Fibroblast of lung (primary cell): Measurements from ENCODE around the gene SLC8A2. TPM values are rescaled to one million over a fixed set of nuclear protein-coding genes. Genes with fewer than 3 reads are reported as not detected.

Experiments used
- DNase-seq, 2 donors: peaks; one replicate each; pipeline versions ENCODE4 v3.0.0 to v3.0.0-alpha.2; 2010; ENCODE audit warnings: low read depth in 2 of 2
- H2AFZ ChIP-seq: 2 replicates; pipeline ENCODE4 v1.5.1; 2012; ENCODE audit warnings: low read length, control low read depth, inconsistent platforms
- H3K27ac ChIP-seq: 2 replicates; pipeline ENCODE4 v1.5.1; 2011; ENCODE audit warnings: low read length, control low read depth; ENCODE audit not compliant: insufficient read depth
- H3K27me3 ChIP-seq: 2 replicates; pipeline ENCODE4 v1.5.1; 2011; ENCODE audit warnings: mild to moderate bottlenecking, low read length; ENCODE audit not compliant: control insufficient read depth, insufficient read depth
- H3K36me3 ChIP-seq: 2 replicates; pipeline ENCODE4 v1.5.1; 2011; ENCODE audit warnings: low read length; ENCODE audit not compliant: control insufficient read depth, insufficient read depth
- H3K4me1 ChIP-seq: 2 replicates; pipeline ENCODE4 v1.5.1; 2011; ENCODE audit warnings: low read length; ENCODE audit not compliant: control insufficient read depth, insufficient read depth; ENCODE audit errors: extremely low read depth
- H3K4me2 ChIP-seq: 2 replicates; pipeline ENCODE4 v1.5.1; 2011; ENCODE audit warnings: low read length, control low read depth; ENCODE audit not compliant: insufficient read depth; ENCODE audit errors: extremely low read depth
- H3K4me3 ChIP-seq, 4 experiments: fragments of 200-600 bp in 1 of 4; sonication (generic) in 1 of 4; replicated peaks in 1 of 4; 2 replicates each; pipeline ENCODE4 v1.5.1; 2011 to 2016; ENCODE audit warnings: low read length in 4 of 4, low read depth in 3 of 4, mild to moderate bottlenecking in 3 of 4, control low read depth in 2 of 4, inconsistent platforms in 1 of 4, mixed read lengths in 1 of 4; ENCODE audit not compliant: insufficient read depth in 1 of 4; ENCODE audit errors: control extremely low read depth in 1 of 4
- H3K79me2 ChIP-seq: 2 replicates; pipeline ENCODE4 v1.5.1; 2012; ENCODE audit warnings: mild to moderate bottlenecking, low read length, inconsistent platforms; ENCODE audit not compliant: control insufficient read depth, insufficient read depth
- H3K9ac ChIP-seq: 2 replicates; pipeline ENCODE4 v1.5.1; 2011; ENCODE audit warnings: mild to moderate bottlenecking, low read length, control low read depth; ENCODE audit not compliant: insufficient read depth
- H3K9me3 ChIP-seq: 2 replicates; pipeline ENCODE4 v1.5.1; 2012; ENCODE audit warnings: low read depth, low read length; ENCODE audit not compliant: control insufficient read depth, insufficient read depth
- H4K20me1 ChIP-seq: 2 replicates; pipeline ENCODE4 v1.5.1; 2011; ENCODE audit warnings: low read length; ENCODE audit not compliant: control insufficient read depth, insufficient read depth; ENCODE audit errors: extremely low read depth
- EZH2 ChIP-seq: IDR thresholded peaks from 2 replicates; pipeline ENCODE4 v1.5.1; 2012; ENCODE audit warnings: low read length, control low read depth, mild to moderate bottlenecking; ENCODE audit errors: missing control alignments
- polyA plus RNA-seq, 2 donors: library from polyadenylated mRNA; depleted of rRNA in 1 of 2; stranded (reverse) in 1 of 2; unstranded in 1 of 2; fragments of >200 nt; gene quantifications; 2 replicates each; pipeline ENCODE4 v1.2.1, GENCODE V29; 2011 to 2012; ENCODE audit warnings: missing spikeins in 1 of 2
- total RNA-seq: library from RNA; depleted of rRNA; stranded (reverse); fragments of >200 nt; gene quantifications from 2 replicates; pipeline ENCODE4 v1.2.1, GENCODE V29; 2014
- TF ChIP-seq, protein P1 (sequence below), 2 donors: IDR thresholded peaks in 1 of 2; conservative IDR thresholded peaks in 1 of 2; 1 replicate in 1 of 2; 2 replicates in 1 of 2; pipeline ENCODE4 v1.5.1; 2011 to 2012; ENCODE audit warnings: low read length in 2 of 2, control low read depth in 1 of 2, inconsistent platforms in 1 of 2, low read depth in 1 of 2, mild to moderate bottlenecking in 1 of 2

The SLC8A2 gene
- total and polyA plus RNA-seq, 2 donors (not counting 1 experiment from before 2014, with no cell fraction given), result under 0.01 TPM; not detected in 1

DNA sequence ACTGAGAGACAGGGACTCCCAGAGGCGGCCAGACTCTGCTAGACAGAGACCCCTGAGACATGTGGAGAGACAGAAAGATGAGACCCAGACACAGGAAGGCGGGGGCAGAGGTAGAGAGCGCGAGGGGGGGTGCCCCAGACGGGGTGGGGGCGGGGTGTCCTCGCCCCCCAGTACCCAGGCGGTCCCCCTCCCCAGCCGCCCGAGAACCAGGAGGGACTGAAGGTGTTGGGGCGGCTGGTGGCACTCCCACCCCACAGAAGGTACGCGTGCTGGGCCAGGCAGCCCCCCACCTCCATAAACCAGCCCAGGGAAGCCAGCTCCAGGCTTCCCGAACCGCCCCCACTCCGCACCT lies 336 bp downstream of the SLC8A2 start:
- no peaks in the 10 kb centered on the region for H3K4me1 ChIP-seq
- no peak overlapping the region for H3K4me3 ChIP-seq
- peaks cover 28% of the 10 kb centered on the region for H3K27me3 ChIP-seq
- H4K20me1 ChIP-seq, result no peaks in the 10 kb centered on the region
- DNase-seq, result no peak
- H3K27ac ChIP-seq, result no peak overlapping the region
- TF ChIP-seq, protein P1, sequence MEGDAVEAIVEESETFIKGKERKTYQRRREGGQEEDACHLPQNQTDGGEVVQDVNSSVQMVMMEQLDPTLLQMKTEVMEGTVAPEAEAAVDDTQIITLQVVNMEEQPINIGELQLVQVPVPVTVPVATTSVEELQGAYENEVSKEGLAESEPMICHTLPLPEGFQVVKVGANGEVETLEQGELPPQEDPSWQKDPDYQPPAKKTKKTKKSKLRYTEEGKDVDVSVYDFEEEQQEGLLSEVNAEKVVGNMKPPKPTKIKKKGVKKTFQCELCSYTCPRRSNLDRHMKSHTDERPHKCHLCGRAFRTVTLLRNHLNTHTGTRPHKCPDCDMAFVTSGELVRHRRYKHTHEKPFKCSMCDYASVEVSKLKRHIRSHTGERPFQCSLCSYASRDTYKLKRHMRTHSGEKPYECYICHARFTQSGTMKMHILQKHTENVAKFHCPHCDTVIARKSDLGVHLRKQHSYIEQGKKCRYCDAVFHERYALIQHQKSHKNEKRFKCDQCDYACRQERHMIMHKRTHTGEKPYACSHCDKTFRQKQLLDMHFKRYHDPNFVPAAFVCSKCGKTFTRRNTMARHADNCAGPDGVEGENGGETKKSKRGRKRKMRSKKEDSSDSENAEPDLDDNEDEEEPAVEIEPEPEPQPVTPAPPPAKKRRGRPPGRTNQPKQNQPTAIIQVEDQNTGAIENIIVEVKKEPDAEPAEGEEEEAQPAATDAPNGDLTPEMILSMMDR (conservative IDR thresholded peaks at IDR 0.05 in 1 of 2, IDR thresholded peaks at IDR 0.05 in 1 of 2; ENCODE audit: low read depth in 1 of 2, low read length in 2 of 2), result no peak
- no peak for TF ChIP-seq EZH2
- H3K79me2 ChIP-seq, result no peaks in the 10 kb centered on the region
- no peaks in the 10 kb centered on the region for H3K9me3 ChIP-seq
- H3K36me3 ChIP-seq, result no peaks in the 10 kb centered on the region
- H2AFZ ChIP-seq, result no peak overlapping the region
- H3K9ac ChIP-seq, result no peak overlapping the region
- no peak overlapping the region for H3K4me2 ChIP-seq

DNA sequence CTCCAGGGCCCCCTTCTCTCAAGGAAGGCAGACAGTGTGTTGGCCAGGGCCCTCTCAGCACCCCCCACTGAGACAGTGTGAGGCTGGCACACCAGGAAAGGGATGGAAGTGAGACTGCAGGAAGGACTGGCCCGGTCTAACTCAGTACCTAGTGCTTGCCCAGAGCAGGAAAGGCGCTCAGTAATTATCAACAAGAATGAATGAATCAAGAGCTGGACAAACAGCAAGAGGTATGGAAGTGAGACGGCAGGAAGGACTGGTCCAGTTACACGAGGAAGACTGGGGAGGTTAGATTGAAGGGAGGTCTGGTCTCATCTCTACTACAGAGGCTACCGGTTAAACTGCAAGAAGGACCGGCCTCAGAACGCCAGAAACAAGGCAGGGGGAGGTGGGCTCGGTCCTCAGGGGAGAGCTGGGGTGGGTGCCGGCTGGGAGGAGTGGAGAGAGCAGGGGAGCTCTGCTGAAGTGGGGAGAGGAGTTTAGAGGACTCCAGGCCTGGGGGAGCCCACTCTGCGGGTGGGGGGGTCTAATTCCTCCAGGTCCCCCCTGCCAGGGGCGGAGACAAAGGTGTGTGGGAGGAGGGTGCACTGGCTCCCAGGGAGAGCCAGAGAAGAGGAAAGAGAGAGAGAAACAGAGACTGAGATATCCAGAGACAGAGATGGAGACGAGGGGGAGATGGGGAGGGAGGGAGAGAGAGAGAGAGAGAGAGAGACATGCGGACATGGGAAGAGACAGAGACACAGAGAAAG lies 1.1 kb downstream of the SLC8A2 start:
- H3K36me3 ChIP-seq, result no peaks in the 10 kb centered on the region
- H2AFZ ChIP-seq, result no peak overlapping the region
- no peak for DNase-seq
- H3K4me1 ChIP-seq, result no peaks in the 10 kb centered on the region
- H3K27ac ChIP-seq, result no peak overlapping the region
- TF ChIP-seq, protein P1 (conservative IDR thresholded peaks at IDR 0.05 in 1 of 2, IDR thresholded peaks at IDR 0.05 in 1 of 2; ENCODE audit: low read depth in 1 of 2, low read length in 2 of 2), result no peak
- H4K20me1 ChIP-seq, result no peaks in the 10 kb centered on the region
- H3K4me3 ChIP-seq, result no peak overlapping the region
- H3K27me3 ChIP-seq, result peaks cover 28% of the 10 kb centered on the region
- H3K9me3 ChIP-seq, result no peaks in the 10 kb centered on the region
- H3K9ac ChIP-seq, result no peak overlapping the region
- H3K79me2 ChIP-seq, result no peaks in the 10 kb centered on the region
- no peak overlapping the region for H3K4me2 ChIP-seq

DNA sequence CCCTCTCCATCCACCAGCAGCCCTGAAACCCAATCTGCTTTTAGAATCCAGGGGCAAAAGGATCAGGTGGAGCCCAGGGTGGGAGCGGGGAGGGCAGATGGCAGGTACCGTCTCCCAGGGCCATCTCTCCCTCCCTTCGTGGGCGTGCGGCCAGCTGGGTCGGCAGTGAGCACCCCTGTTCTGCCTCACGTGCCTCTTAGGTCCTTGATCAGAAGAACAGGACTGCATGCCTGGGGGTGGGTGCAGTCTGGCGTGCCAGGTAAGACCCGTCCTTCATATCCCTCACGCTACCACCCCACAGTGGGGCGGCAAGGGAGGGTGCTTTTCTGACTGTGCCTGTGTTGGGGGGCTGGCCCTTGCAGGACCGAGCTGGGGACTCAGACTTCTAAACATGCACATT lies 2.0 kb downstream of the SLC8A2 start:
- Histone ChIP-seq H3K4me2 (no peak overlapping the region), H3K9me3 (no peaks in the 10 kb centered on the region), H3K36me3 (no peaks in the 10 kb centered on the region), H3K4me1 (no peaks in the 10 kb centered on the region), H2AFZ (no peak overlapping the region), H3K4me3 (no peak overlapping the region), H3K27ac (no peak overlapping the region), H3K79me2 (no peaks in the 10 kb centered on the region), H3K27me3 (peaks cover 28% of the 10 kb centered on the region), H3K9ac (no peak overlapping the region), H4K20me1 (no peaks in the 10 kb centered on the region)
- no peak for DNase-seq
- TF ChIP-seq, protein P1 (conservative IDR thresholded peaks at IDR 0.05 in 1 of 2, IDR thresholded peaks at IDR 0.05 in 1 of 2; ENCODE audit: low read depth in 1 of 2, low read length in 2 of 2), result no peak
- no peak for TF ChIP-seq EZH2
